Suprapubic skin (tissue), 4 donors: Measurements from ENCODE around the gene RERE. TPM values are rescaled to one million over a fixed set of nuclear protein-coding genes. Genes with fewer than 3 reads are reported as not detected.

Source experiments
- DNase-seq, 2 donors: peaks; one replicate each; pipeline ENCODE4 v3.0.0-alpha.2; 2019; ENCODE audit warnings: low spot score in 2 of 2
- H3K27ac ChIP-seq: fragments of 200-600 bp; sonication (generic); one replicate; pipeline ENCODE4 v1.5.1; 2019
- H3K27me3 ChIP-seq: fragments of 200-600 bp; sonication (generic); one replicate; pipeline ENCODE4 v1.5.1; 2019
- H3K36me3 ChIP-seq: fragments of 200-600 bp; sonication (generic); one replicate; pipeline ENCODE4 v1.5.1; 2019
- H3K4me1 ChIP-seq: fragments of 200-600 bp; sonication (generic); one replicate; pipeline ENCODE4 v1.5.1; 2019
- H3K4me3 ChIP-seq: fragments of 200-600 bp; sonication (generic); one replicate; pipeline ENCODE4 v1.5.1; 2019; ENCODE audit warnings: mild to moderate bottlenecking
- H3K9me3 ChIP-seq: fragments of 200-600 bp; sonication (generic); one replicate; pipeline ENCODE4 v1.5.1; 2019
- EP300 ChIP-seq: sonication (generic); formaldehyde crosslinking; IDR thresholded peaks from one replicate; pipeline ENCODE4 v1.6.1; 2017; ENCODE audit warnings: antibody characterized with exemption
- POLR2A ChIP-seq, 2 donors: fragments of 450-650 bp; IDR thresholded peaks; one replicate each; pipeline ENCODE4 v1.6.1; 2017; ENCODE audit warnings: antibody characterized with exemption in 2 of 2, mild to moderate bottlenecking in 2 of 2, moderate library complexity in 2 of 2
- POLR2AphosphoS5 ChIP-seq, 3 donors: sonication (generic); formaldehyde crosslinking; IDR thresholded peaks; one replicate each; pipeline ENCODE4 v1.6.1; 2017; ENCODE audit warnings: antibody characterized with exemption in 3 of 3
- WGBS: methylation state at CpG from one replicate; pipeline ENCODE4 v1.1.5; 2018; 5-methylcytosine and 5-hydroxymethylcytosine counted together
- total RNA-seq, 4 donors: library from RNA; depleted of rRNA; stranded (reverse); fragments of >200 nt; gene quantifications; one replicate each; pipeline ENCODE4 v1.1.0, GENCODE V29; 2016
- TF ChIP-seq, protein P1 (sequence below), 2 donors: fragments of 200-600 bp in 1 of 2; fragments of 450-650 bp in 1 of 2; sonication (generic) in 1 of 2; IDR thresholded peaks; one replicate each; pipeline ENCODE4 v1.5.1; 2016 to 2019; ENCODE audit warnings: antibody characterized with exemption in 2 of 2, mild to moderate bottlenecking in 1 of 2, moderate library complexity in 1 of 2

The RERE gene
- total RNA-seq, 4 donors from 2014 or later: 43.4 to 113 (median 83.3) TPM

DNA sequence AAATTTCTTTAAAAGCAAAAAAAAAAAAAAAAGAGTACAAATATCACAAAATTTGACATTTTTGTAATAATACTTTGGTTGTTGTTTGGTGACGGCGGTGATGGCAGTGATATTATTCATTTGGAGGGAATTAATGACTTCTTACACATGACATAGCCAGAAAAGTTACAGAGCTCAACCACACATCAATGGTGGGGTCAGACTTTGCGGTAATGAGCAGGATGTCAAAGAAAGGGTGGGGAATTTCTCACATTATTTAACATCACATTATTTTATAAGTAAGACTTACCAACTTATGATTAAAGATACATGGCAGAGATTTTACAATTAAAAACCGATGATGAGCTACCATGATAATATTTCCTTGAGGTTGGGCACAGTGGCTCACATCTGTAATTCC, 248.2 kb downstream of the RERE start:
- no peak overlapping the region for H3K4me3 ChIP-seq
- no peak for DNase-seq
- no peaks in the 10 kb centered on the region for H3K9me3 ChIP-seq
- peaks cover 11% of the 10 kb centered on the region for H3K4me1 ChIP-seq
- no peaks in the 10 kb centered on the region for H3K27me3 ChIP-seq
- TF ChIP-seq, protein P1, sequence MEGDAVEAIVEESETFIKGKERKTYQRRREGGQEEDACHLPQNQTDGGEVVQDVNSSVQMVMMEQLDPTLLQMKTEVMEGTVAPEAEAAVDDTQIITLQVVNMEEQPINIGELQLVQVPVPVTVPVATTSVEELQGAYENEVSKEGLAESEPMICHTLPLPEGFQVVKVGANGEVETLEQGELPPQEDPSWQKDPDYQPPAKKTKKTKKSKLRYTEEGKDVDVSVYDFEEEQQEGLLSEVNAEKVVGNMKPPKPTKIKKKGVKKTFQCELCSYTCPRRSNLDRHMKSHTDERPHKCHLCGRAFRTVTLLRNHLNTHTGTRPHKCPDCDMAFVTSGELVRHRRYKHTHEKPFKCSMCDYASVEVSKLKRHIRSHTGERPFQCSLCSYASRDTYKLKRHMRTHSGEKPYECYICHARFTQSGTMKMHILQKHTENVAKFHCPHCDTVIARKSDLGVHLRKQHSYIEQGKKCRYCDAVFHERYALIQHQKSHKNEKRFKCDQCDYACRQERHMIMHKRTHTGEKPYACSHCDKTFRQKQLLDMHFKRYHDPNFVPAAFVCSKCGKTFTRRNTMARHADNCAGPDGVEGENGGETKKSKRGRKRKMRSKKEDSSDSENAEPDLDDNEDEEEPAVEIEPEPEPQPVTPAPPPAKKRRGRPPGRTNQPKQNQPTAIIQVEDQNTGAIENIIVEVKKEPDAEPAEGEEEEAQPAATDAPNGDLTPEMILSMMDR (IDR thresholded peaks at IDR 0.05): no peak
- no peak for TF ChIP-seq EP300
- no peak for TF ChIP-seq POLR2AphosphoS5 (IDR thresholded peaks at IDR 0.05)
- no peak for TF ChIP-seq POLR2A (IDR thresholded peaks at IDR 0.05)
- no peaks in the 10 kb centered on the region for H3K36me3 ChIP-seq
- H3K27ac ChIP-seq: no peak overlapping the region
- WGBS: 94% methylated on average over 4 of the region's 4 CpGs

DNA sequence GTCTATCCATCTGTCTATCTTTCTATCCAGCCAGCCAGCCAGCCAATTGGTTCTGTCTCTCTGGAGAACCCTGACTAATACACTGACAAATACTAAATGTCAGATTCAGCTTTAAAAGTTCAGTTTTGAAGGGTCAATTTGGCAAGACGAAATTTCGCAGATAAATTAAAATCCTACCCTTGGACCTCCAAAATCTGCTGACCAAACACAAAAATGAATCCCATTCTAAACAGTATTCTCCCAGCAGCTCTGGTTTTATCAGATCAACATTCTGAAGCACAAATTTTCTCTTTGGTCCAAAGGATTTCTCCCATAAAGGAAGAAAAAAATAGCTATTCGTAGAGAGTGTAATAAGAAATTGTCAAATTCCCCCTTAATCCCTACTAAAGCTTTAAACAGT, 248.6 kb downstream of the RERE start:
- H3K4me3 ChIP-seq: no peak overlapping the region
- H3K4me1 ChIP-seq: peaks cover 11% of the 10 kb centered on the region
- H3K9me3 ChIP-seq: no peaks in the 10 kb centered on the region
- TF ChIP-seq, protein P1 (IDR thresholded peaks at IDR 0.05): no peak
- no peak for DNase-seq
- no peaks in the 10 kb centered on the region for H3K27me3 ChIP-seq
- H3K36me3 ChIP-seq: no peaks in the 10 kb centered on the region
- H3K27ac ChIP-seq: no peak overlapping the region
- 93% methylated on average over 3 of the region's 3 CpGs for WGBS

DNA sequence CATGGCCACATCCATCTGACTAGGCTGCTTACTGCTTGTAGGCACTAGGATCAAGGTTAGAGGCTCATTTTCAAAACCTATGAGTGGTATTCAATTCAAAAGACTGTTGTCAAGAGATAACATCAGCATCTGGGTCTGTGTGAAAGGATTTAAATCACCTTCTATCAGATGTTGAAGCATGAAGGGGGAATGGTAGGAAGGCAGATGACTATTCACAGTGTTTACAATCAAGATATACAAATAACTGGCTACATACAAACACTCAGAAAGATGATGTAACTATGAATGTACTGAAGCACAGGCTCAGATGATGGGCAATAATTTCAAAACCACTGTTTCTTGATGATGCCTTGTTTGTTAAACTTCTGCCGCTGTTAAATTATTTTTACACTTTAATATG, 250.3 kb downstream of the RERE start:
- Histone ChIP-seq H3K27me3 (no peaks in the 10 kb centered on the region), H3K4me3 (no peak overlapping the region), H3K36me3 (no peaks in the 10 kb centered on the region), H3K9me3 (no peaks in the 10 kb centered on the region), H3K27ac (no peak overlapping the region), H3K4me1 (peaks cover 14% of the 10 kb centered on the region)
- DNase-seq: no peak
- WGBS: 93% methylated on average over 1 of the region's 1 CpG
- TF ChIP-seq EP300 (no peak), POLR2A (IDR thresholded peaks at IDR 0.05) (no peak), POLR2AphosphoS5 (IDR thresholded peaks at IDR 0.05) (no peak)
- TF ChIP-seq, protein P1 (IDR thresholded peaks at IDR 0.05): no peak

DNA sequence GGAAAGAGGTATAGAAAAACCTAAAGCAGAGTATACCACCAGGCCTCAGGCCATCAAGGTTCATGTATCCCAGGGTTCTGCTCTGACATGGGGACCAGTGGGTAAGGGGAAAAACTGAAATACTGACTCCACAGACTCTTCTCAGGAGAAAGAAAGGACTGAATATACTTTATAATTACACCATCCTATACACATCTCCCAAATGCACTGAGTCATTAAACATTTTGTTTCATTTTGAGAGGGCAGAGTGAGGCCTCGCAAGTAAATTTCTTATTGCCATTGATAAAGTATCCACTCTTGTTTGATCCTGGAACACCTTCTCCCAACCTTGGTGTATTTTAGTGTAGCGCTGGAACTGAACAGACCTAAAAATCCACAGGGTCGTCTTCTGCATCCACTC, 251.6 kb downstream of the RERE start:
- H3K36me3 ChIP-seq: no peaks in the 10 kb centered on the region
- no peak overlapping the region for H3K4me3 ChIP-seq
- no peak for TF ChIP-seq POLR2A (IDR thresholded peaks at IDR 0.05)
- no peak for DNase-seq
- no peak overlapping the region for H3K27ac ChIP-seq
- H3K4me1 ChIP-seq: peaks cover 8% of the 10 kb centered on the region
- no peaks in the 10 kb centered on the region for H3K27me3 ChIP-seq
- 97% methylated on average over 3 of the region's 3 CpGs for WGBS
- H3K9me3 ChIP-seq: no peaks in the 10 kb centered on the region

DNA sequence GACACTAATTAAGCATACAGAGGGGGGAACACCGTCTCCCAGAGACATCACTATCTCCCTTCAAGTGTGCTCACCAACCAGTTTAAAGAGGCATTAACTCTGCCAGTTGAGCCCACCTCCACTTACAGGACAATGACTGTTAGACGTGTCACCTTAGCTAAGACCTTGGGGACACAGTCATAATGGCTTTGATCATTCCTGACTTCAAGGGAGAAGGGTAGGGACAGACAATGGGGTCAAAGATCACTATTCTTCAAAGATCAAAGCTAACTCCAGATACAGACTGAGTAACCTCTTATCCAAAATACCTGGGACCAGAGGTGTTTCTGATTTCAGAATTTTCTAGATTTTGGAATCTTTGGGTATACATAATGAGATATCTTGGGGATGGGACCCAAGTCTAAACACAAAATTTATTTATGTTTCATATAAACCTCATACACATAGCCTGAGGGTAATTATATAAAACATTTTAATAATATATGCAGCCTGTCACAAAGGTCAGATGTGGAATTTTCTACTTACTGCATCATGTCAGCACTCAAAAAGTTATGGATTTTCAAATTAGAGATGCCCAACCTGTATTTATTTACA, 253.4 kb downstream of the RERE start:
- no peak for TF ChIP-seq POLR2AphosphoS5 (IDR thresholded peaks at IDR 0.05)
- no peaks in the 10 kb centered on the region for H3K27me3 ChIP-seq
- no peak overlapping the region for H3K27ac ChIP-seq
- H3K36me3 ChIP-seq: no peaks in the 10 kb centered on the region
- DNase-seq: no peak
- H3K4me1 ChIP-seq: peaks cover 8% of the 10 kb centered on the region
- H3K9me3 ChIP-seq: no peaks in the 10 kb centered on the region
- WGBS: 75% methylated on average over 2 of the region's 2 CpGs
- no peak overlapping the region for H3K4me3 ChIP-seq

DNA sequence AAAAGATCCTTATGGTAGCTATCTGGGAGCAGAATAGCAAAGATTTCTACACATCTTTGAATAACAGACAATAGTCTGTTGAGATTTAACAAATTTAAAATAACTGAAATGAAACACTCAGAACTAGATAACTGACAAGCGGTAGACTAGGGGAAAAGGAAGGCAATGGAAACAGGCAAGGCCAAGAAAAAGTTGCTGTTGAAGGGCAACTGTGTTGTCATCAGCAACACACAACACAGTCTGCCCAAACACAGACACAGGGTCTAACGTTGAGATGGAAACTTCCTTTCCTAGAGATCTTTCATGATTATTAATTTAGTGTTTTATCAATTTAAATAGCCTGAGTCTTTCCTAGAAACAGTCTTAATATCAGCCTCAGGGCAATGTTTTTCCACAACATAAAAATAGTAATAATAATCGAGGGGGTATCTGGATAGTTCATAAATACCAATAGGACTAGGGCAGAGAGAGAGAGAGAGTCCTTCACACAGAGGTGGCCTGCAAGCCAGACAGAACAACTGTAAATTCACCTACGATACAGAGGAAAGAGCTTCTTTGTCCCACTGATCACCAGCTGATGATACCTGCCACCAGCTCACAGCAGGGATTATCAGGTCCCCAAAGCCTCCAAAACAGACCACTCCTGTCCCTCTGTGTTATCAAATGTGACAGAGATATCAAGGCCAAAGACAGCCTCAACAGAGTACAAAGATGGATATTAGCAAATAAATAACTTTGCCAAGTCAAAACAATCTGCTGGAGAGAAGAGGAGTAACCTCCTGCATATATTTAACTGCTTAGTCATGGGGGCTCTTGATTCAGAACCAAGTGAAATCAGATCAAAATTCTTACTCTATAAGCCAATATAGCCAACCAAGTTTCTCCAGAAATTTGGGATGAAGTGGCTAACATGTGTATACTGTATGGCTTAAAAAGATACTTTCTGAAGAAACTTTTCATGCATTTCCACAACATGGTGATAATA, 254.3 kb downstream of the RERE start:
- H3K9me3 ChIP-seq: no peaks in the 10 kb centered on the region
- WGBS: 58% methylated on average over 4 of the region's 4 CpGs
- TF ChIP-seq POLR2A (IDR thresholded peaks at IDR 0.05) (no peak), EP300 (no peak), POLR2AphosphoS5 (IDR thresholded peaks at IDR 0.05) (no peak)
- TF ChIP-seq, protein P1 (IDR thresholded peaks at IDR 0.05): no peak
- peaks cover 8% of the 10 kb centered on the region for H3K4me1 ChIP-seq
- no peak for DNase-seq
- no peak overlapping the region for H3K4me3 ChIP-seq
- H3K27me3 ChIP-seq: no peaks in the 10 kb centered on the region
- no peaks in the 10 kb centered on the region for H3K36me3 ChIP-seq
- no peak overlapping the region for H3K27ac ChIP-seq
